ENCODE measurements around the gene CD84.
"Not testable (repeated sequence)": the region's sequence is repeated elsewhere in the genome, so short reads cannot be mapped to it uniquely, and the experiment has no call there.

CD84 gene

GRCh38 chr1:160582976-160583375, 3.7 kb upstream of the CD84 start:
- not testable (repeated sequence) for H3K4me2 ChIP-seq (ENCODE audit: low read length, poor library complexity, severe bottlenecking); H2AK5ac ChIP-seq (ENCODE audit: low read length, severe bottlenecking); H3K23ac ChIP-seq (ENCODE audit: low read length in 2 of 2); H3K9me3 ChIP-seq (ENCODE audit: control insufficient read depth, low read length); H2BK15ac ChIP-seq (ENCODE audit: low read depth, poor library complexity, severe bottlenecking); H3K9ac ChIP-seq (ENCODE audit: low read length); H4K91ac ChIP-seq (ENCODE audit: low read length); H3K14ac ChIP-seq (ENCODE audit: low read length in 2 of 2); DNase-seq; H3K79me1 ChIP-seq (replicated peaks; ENCODE audit: low read length, poor library complexity, severe bottlenecking); H3K4me1 ChIP-seq (ENCODE audit: control insufficient read depth, insufficient read depth, low read depth, low read length); H3K27ac ChIP-seq (ENCODE audit: low read length, poor library complexity, severe bottlenecking); H3K4me3 ChIP-seq (ENCODE audit: insufficient read depth in 1 of 2, low read depth in 1 of 2, low read length in 2 of 2); H2BK12ac ChIP-seq (ENCODE audit: low read length in 2 of 2); H4K8ac ChIP-seq (ENCODE audit: low read length); H3K4ac ChIP-seq (ENCODE audit: low read depth in 1 of 2, low read length in 2 of 2); H2BK5ac ChIP-seq (ENCODE audit: low read depth, low read length, poor library complexity, severe bottlenecking); H2AFZ ChIP-seq (ENCODE audit: low read depth, low read length); H3K36me3 ChIP-seq (ENCODE audit: control insufficient read depth in 1 of 2, insufficient read depth in 2 of 2, low read depth in 1 of 2, low read length in 2 of 2); H3K18ac ChIP-seq (ENCODE audit: low read depth in 1 of 2, low read length in 2 of 2); H2BK120ac ChIP-seq (ENCODE audit: low read depth, low read length); H3K27me3 ChIP-seq (ENCODE audit: control insufficient read depth in 1 of 2, insufficient read depth in 1 of 2, low read length in 2 of 2)
- WGBS, result 90% methylated on average over 1 of the region's 2 CpGs

- no peak overlapping the region for H3K18ac ChIP-seq (ENCODE audit: low read depth in 1 of 2, low read length in 2 of 2)
- no peak overlapping the region for H3K27ac ChIP-seq (ENCODE audit: low read length, poor library complexity, severe bottlenecking)
- H3K4me3 ChIP-seq (ENCODE audit: insufficient read depth in 1 of 2, low read depth in 1 of 2, low read length in 2 of 2), result no peak overlapping the region
- H2BK5ac ChIP-seq (ENCODE audit: low read depth, low read length, poor library complexity, severe bottlenecking), result no peak overlapping the region
- no peaks in the 10 kb centered on the region for H3K79me1 ChIP-seq (replicated peaks; ENCODE audit: low read length, poor library complexity, severe bottlenecking)
- no peak overlapping the region for H3K9ac ChIP-seq (ENCODE audit: low read length)
- H4K91ac ChIP-seq (ENCODE audit: low read length), result no peak overlapping the region
- H3K9me3 ChIP-seq (ENCODE audit: control insufficient read depth, low read length), result no peaks in the 10 kb centered on the region
- H3K4ac ChIP-seq (ENCODE audit: low read depth in 1 of 2, low read length in 2 of 2), result no peak overlapping the region
- no peak overlapping the region for H2BK12ac ChIP-seq (ENCODE audit: low read length in 2 of 2)
- H2AFZ ChIP-seq (ENCODE audit: low read depth, low read length), result no peak overlapping the region
- DNase-seq, result no peak
- no peaks in the 10 kb centered on the region for H3K4me1 ChIP-seq (ENCODE audit: control insufficient read depth, insufficient read depth, low read depth, low read length)
- 56% methylated on average over 1 of the region's 2 CpGs for WGBS
- H2AK5ac ChIP-seq (ENCODE audit: low read length, severe bottlenecking), result no peak overlapping the region
- H3K27me3 ChIP-seq (ENCODE audit: control insufficient read depth in 1 of 2, insufficient read depth in 1 of 2, low read length in 2 of 2), result no peaks in the 10 kb centered on the region
- H3K23ac ChIP-seq (ENCODE audit: low read length in 2 of 2), result no peak overlapping the region
- H3K14ac ChIP-seq (ENCODE audit: low read length in 2 of 2), result no peak overlapping the region
- no peak overlapping the region for H4K8ac ChIP-seq (ENCODE audit: low read length)
- no peak overlapping the region for H2BK120ac ChIP-seq (ENCODE audit: low read depth, low read length)
- H3K36me3 ChIP-seq (ENCODE audit: control insufficient read depth in 1 of 2, insufficient read depth in 2 of 2, low read depth in 1 of 2, low read length in 2 of 2), result no peaks in the 10 kb centered on the region
- H2BK15ac ChIP-seq (ENCODE audit: low read depth, poor library complexity, severe bottlenecking), result no peak overlapping the region
- no peak overlapping the region for H3K4me2 ChIP-seq (ENCODE audit: low read length, poor library complexity, severe bottlenecking)
Observed at GRCh38 chr1:160581961-160582360, 2.7 kb upstream of the CD84 start.

DNA sequence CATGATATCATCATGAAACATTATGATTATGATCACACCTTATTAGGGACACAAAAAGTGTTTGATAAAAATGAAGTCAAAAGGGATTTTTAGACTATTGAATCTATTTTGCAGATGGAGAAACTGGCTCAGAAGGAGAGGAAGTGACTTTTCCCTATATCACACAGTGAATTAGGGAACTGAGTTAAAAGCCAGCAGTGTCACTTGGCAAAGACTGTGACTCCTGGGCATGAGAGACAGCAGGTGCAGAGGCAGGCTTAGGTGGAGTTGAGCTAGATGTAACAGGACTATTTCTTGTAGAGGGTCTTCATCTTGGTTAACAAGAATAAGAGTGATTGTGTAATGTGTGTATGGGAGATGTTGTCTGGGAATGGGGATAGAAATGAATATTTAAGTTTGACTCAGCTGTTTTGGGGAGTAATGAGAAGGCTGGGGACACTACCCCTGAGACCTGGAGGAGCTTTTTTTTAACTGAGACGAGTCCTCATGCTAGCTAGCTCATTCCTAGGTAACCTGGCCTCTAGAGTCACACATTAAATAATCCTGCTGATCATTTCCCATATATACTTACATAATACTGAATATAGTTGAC, 1.0 kb upstream of the CD84 start:
- H3K4me3 ChIP-seq (ENCODE audit: insufficient read depth in 1 of 2, low read depth in 1 of 2, low read length in 2 of 2), result no peak overlapping the region
- H4K91ac ChIP-seq (ENCODE audit: low read length), result no peak overlapping the region
- H3K23ac ChIP-seq (ENCODE audit: low read length in 2 of 2), result no peak overlapping the region
- no peak overlapping the region for H2BK15ac ChIP-seq (ENCODE audit: low read depth, poor library complexity, severe bottlenecking)
- no peak overlapping the region for H3K27ac ChIP-seq (ENCODE audit: low read length, poor library complexity, severe bottlenecking)
- H3K4me1 ChIP-seq (ENCODE audit: control insufficient read depth, insufficient read depth, low read depth, low read length), result no peaks in the 10 kb centered on the region
- no peak for DNase-seq
- no peak overlapping the region for H2AK5ac ChIP-seq (ENCODE audit: low read length, severe bottlenecking)
- H3K14ac ChIP-seq (ENCODE audit: low read length in 2 of 2), result no peak overlapping the region
- H3K4me2 ChIP-seq (ENCODE audit: low read length, poor library complexity, severe bottlenecking), result no peak overlapping the region
- no peak overlapping the region for H2AFZ ChIP-seq (ENCODE audit: low read depth, low read length)
- H3K79me1 ChIP-seq (replicated peaks; ENCODE audit: low read length, poor library complexity, severe bottlenecking), result no peaks in the 10 kb centered on the region
- no peaks in the 10 kb centered on the region for H3K36me3 ChIP-seq (ENCODE audit: control insufficient read depth in 1 of 2, insufficient read depth in 2 of 2, low read depth in 1 of 2, low read length in 2 of 2)
- no peak overlapping the region for H2BK12ac ChIP-seq (ENCODE audit: low read length in 2 of 2)
- H4K8ac ChIP-seq (ENCODE audit: low read length), result no peak overlapping the region
- H3K9ac ChIP-seq (ENCODE audit: low read length), result no peak overlapping the region
- no peak overlapping the region for H2BK5ac ChIP-seq (ENCODE audit: low read depth, low read length, poor library complexity, severe bottlenecking)
- H3K4ac ChIP-seq (ENCODE audit: low read depth in 1 of 2, low read length in 2 of 2), result no peak overlapping the region
- 50% methylated on average over 1 of the region's 1 CpG for WGBS
- H2BK120ac ChIP-seq (ENCODE audit: low read depth, low read length), result no peak overlapping the region
- H3K9me3 ChIP-seq (ENCODE audit: control insufficient read depth, low read length), result no peaks in the 10 kb centered on the region
- H3K18ac ChIP-seq (ENCODE audit: low read depth in 1 of 2, low read length in 2 of 2), result no peak overlapping the region
- H3K27me3 ChIP-seq (ENCODE audit: control insufficient read depth in 1 of 2, insufficient read depth in 1 of 2, low read length in 2 of 2), result no peaks in the 10 kb centered on the region

- Histone ChIP-seq H2BK12ac (ENCODE audit: low read length in 2 of 2) (no peak overlapping the region), H2BK5ac (ENCODE audit: low read depth, low read length, poor library complexity, severe bottlenecking) (no peak overlapping the region), H2BK15ac (ENCODE audit: low read depth, poor library complexity, severe bottlenecking) (no peak overlapping the region), H2AFZ (ENCODE audit: low read depth, low read length) (no peak overlapping the region), H3K79me1 (replicated peaks; ENCODE audit: low read length, poor library complexity, severe bottlenecking) (no peaks in the 10 kb centered on the region), H3K36me3 (ENCODE audit: control insufficient read depth in 1 of 2, insufficient read depth in 2 of 2, low read depth in 1 of 2, low read length in 2 of 2) (no peaks in the 10 kb centered on the region), H3K9me3 (ENCODE audit: control insufficient read depth, low read length) (no peaks in the 10 kb centered on the region), H4K8ac (ENCODE audit: low read length) (no peak overlapping the region), H3K4me1 (ENCODE audit: control insufficient read depth, insufficient read depth, low read depth, low read length) (no peaks in the 10 kb centered on the region), H2BK120ac (ENCODE audit: low read depth, low read length) (no peak overlapping the region), H3K23ac (ENCODE audit: low read length in 2 of 2) (no peak overlapping the region), H3K27me3 (ENCODE audit: control insufficient read depth in 1 of 2, insufficient read depth in 1 of 2, low read length in 2 of 2) (no peaks in the 10 kb centered on the region), H4K91ac (ENCODE audit: low read length) (no peak overlapping the region), H3K18ac (ENCODE audit: low read depth in 1 of 2, low read length in 2 of 2) (no peak overlapping the region), H3K9ac (ENCODE audit: low read length) (no peak overlapping the region), H3K4ac (ENCODE audit: low read depth in 1 of 2, low read length in 2 of 2) (no peak overlapping the region), H3K4me2 (ENCODE audit: low read length, poor library complexity, severe bottlenecking) (no peak overlapping the region), H3K4me3 (ENCODE audit: insufficient read depth in 1 of 2, low read depth in 1 of 2, low read length in 2 of 2) (no peak overlapping the region), H2AK5ac (ENCODE audit: low read length, severe bottlenecking) (no peak overlapping the region), H3K14ac (ENCODE audit: low read length in 2 of 2) (no peak overlapping the region), H3K27ac (ENCODE audit: low read length, poor library complexity, severe bottlenecking) (no peak overlapping the region)
- DNase-seq, result no peak
- 100% methylated on average over 1 of the region's 3 CpGs for WGBS
Observed at GRCh38 chr1:160578525-160579191, 638 bp downstream of the CD84 start.
